ENCODE results near the gene MS4A14.

DNA sequence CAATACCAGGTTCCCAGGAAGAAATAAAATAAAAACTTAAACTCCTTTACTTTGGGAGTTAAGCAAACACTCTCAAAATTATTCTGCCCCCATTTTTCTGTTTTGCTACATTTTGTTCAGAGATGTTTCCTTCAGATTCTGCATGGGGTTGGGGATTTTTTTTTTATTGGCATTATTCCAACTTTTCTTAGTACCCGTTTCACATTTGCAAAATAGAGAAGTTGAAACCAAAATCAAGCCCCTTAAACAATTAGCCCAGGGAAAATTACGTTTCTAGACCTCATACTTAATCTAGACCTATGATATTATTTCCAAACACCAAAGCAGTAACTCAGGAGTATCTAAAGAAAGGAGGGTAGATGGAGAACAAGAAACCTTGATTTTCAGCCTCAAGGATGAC is 38.5 kb upstream of the MS4A14 start:
- TF ChIP-seq, protein P1, sequence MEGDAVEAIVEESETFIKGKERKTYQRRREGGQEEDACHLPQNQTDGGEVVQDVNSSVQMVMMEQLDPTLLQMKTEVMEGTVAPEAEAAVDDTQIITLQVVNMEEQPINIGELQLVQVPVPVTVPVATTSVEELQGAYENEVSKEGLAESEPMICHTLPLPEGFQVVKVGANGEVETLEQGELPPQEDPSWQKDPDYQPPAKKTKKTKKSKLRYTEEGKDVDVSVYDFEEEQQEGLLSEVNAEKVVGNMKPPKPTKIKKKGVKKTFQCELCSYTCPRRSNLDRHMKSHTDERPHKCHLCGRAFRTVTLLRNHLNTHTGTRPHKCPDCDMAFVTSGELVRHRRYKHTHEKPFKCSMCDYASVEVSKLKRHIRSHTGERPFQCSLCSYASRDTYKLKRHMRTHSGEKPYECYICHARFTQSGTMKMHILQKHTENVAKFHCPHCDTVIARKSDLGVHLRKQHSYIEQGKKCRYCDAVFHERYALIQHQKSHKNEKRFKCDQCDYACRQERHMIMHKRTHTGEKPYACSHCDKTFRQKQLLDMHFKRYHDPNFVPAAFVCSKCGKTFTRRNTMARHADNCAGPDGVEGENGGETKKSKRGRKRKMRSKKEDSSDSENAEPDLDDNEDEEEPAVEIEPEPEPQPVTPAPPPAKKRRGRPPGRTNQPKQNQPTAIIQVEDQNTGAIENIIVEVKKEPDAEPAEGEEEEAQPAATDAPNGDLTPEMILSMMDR (IDR thresholded peaks at IDR 0.05; ENCODE audit: low read depth, low read length), result no peak
- TF ChIP-seq POLR2A (IDR thresholded peaks at IDR 0.05; ENCODE audit: extremely low read depth, insufficient read length) (no peak), MYC (IDR thresholded peaks at IDR 0.05; ENCODE audit: low read depth, low read length) (no peak)
- TF ChIP-seq, protein P2, sequence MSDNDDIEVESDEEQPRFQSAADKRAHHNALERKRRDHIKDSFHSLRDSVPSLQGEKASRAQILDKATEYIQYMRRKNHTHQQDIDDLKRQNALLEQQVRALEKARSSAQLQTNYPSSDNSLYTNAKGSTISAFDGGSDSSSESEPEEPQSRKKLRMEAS (IDR thresholded peaks at IDR 0.05; ENCODE audit: low read depth, low read length), result no peak
